Neural progenitor cell (in vitro differentiated cells): ENCODE results near the gene SMURF1. TPM values are rescaled to one million over a fixed set of nuclear protein-coding genes. Genes with fewer than 3 reads are reported as not detected.

Source experiments
- DNase-seq: peaks from one replicate; pipeline ENCODE4 v3.0.0-alpha.2; 2016; ENCODE audit warnings: low spot score
- H2AFZ ChIP-seq: fragments of 200-600 bp; sonication (generic); replicated peaks from 2 replicates; pipeline ENCODE4 v1.6.1; 2016; ENCODE audit warnings: antibody characterized with exemption
- H3F3A ChIP-seq: fragments of 200-600 bp; sonication (generic); 2 replicates; pipeline ENCODE4 v1.6.1; 2016; ENCODE audit warnings: antibody characterized with exemption, low read depth
- H3K27ac ChIP-seq: fragments of 200-600 bp; sonication (generic); 2 replicates; pipeline ENCODE4 v1.5.1; 2016; ENCODE audit warnings: mild to moderate bottlenecking
- H3K27me3 ChIP-seq: fragments of 200-600 bp; sonication (generic); 2 replicates; pipeline ENCODE4 v1.6.1; 2016; ENCODE audit warnings: mild to moderate bottlenecking, moderate library complexity
- H3K36me3 ChIP-seq: fragments of 200-600 bp; sonication (generic); 2 replicates; pipeline ENCODE4 v1.5.1; 2016
- H3K4me1 ChIP-seq: fragments of 200-600 bp; sonication (generic); 2 replicates; pipeline ENCODE4 v1.6.1; 2016; ENCODE audit warnings: mixed run types
- H3K4me2 ChIP-seq: fragments of 200-600 bp; sonication (generic); 2 replicates; pipeline ENCODE4 v1.6.1; 2016
- H3K4me3 ChIP-seq: fragments of 200-600 bp; sonication (generic); 2 replicates; pipeline ENCODE4 v1.5.1; 2016
- H3K79me2 ChIP-seq: fragments of 200-600 bp; sonication (generic); 2 replicates; pipeline ENCODE4 v1.6.1; 2016; ENCODE audit warnings: low read depth
- H3K9ac ChIP-seq: fragments of 200-600 bp; sonication (generic); 2 replicates; pipeline ENCODE4 v1.6.1; 2016
- H3K9me3 ChIP-seq: fragments of 200-600 bp; sonication (generic); 2 replicates; pipeline ENCODE4 v1.5.1; 2016; ENCODE audit warnings: low read depth
- H4K20me1 ChIP-seq: fragments of 200-600 bp; sonication (generic); 2 replicates; pipeline ENCODE4 v1.6.1; 2016; ENCODE audit warnings: low read depth
- H3K27ac Mint-ChIP-seq: 3 replicates; pipeline ENCODE4 v1.8.0; 2021; ENCODE audit warnings: mixed read lengths
- H3K27me3 Mint-ChIP-seq: 2 replicates; pipeline ENCODE4 v1.8.0; 2022; ENCODE audit warnings: low read depth, mild to moderate bottlenecking, inconsistent platforms, moderate library complexity, mixed read lengths; ENCODE audit not compliant: insufficient read depth
- H3K36me3 Mint-ChIP-seq: 3 replicates; pipeline ENCODE4 v1.8.0; 2021; ENCODE audit warnings: mixed read lengths
- H3K4me1 Mint-ChIP-seq: 3 replicates; pipeline ENCODE4 v1.8.0; 2021; ENCODE audit warnings: mixed read lengths
- H3K4me3 Mint-ChIP-seq: 3 replicates; pipeline ENCODE4 v1.8.0; 2021; ENCODE audit warnings: mild to moderate bottlenecking, moderate library complexity, mixed read lengths
- H3K9me3 Mint-ChIP-seq: 3 replicates; pipeline ENCODE4 v1.8.0; 2020; ENCODE audit warnings: mixed read lengths
- CTCF ChIP-seq: fragments of 200-600 bp; sonication (generic); IDR thresholded peaks from 2 replicates; pipeline ENCODE4 v1.5.1; 2017; ENCODE audit warnings: antibody characterized with exemption, mild to moderate bottlenecking
- EZH2 ChIP-seq: fragments of 200-600 bp; sonication (generic); IDR thresholded peaks from 2 replicates; pipeline ENCODE4 v1.6.1; 2017; ENCODE audit warnings: antibody characterized with exemption, mild to moderate bottlenecking, moderate library complexity
- EZH2phosphoT487 ChIP-seq: fragments of 200-600 bp; sonication (generic); IDR thresholded peaks from 2 replicates; pipeline ENCODE4 v1.6.1; 2017; ENCODE audit warnings: antibody characterized with exemption
- total RNA-seq: library from RNA; depleted of rRNA; stranded (reverse); fragments of >200 nt; gene quantifications from 2 replicates; pipeline ENCODE4 v1.2.3, GENCODE V29; 2015; ENCODE audit warnings: low replicate concordance

SMURF1 gene
- total RNA-seq, 1 donor from 2014 or later = 31.0 TPM

DNA sequence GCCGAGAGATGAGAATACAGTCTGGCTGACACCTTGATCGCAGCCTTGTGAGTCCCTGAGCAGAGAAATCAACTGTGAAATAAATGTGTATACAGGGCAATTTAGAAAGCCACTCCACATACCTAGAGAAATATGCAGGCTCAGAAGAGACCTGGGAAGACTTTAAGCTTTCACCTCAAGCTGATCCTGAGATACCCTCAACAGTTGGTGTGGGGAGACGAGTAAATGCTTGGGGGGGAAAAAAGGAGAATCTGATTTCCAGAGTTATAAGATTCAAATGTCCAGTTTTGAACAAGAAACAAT lies 123.5 kb downstream of the SMURF1 start:
- H3K36me3 Mint-ChIP-seq = peaks cover 45% of the 10 kb centered on the region
- DNase-seq = no peak
- no peaks in the 10 kb centered on the region for H3K4me1 Mint-ChIP-seq
- H3K27ac Mint-ChIP-seq = no peak overlapping the region
- no peak overlapping the region for H3K4me3 ChIP-seq
- no peak overlapping the region for H3K9ac ChIP-seq
- H3F3A ChIP-seq = peaks cover 5% of the 10 kb centered on the region
- H3K9me3 ChIP-seq = no peaks in the 10 kb centered on the region
- no peaks in the 10 kb centered on the region for H3K27me3 Mint-ChIP-seq
- no peaks in the 10 kb centered on the region for H3K4me1 ChIP-seq
- no peak overlapping the region for H3K27ac ChIP-seq
- peaks cover 7% of the 10 kb centered on the region for H3K36me3 ChIP-seq
- no peak overlapping the region for H2AFZ ChIP-seq
- H4K20me1 ChIP-seq = no peaks in the 10 kb centered on the region
- no peaks in the 10 kb centered on the region for H3K27me3 ChIP-seq
- no peaks in the 10 kb centered on the region for H3K9me3 Mint-ChIP-seq
- H3K4me2 ChIP-seq = no peak overlapping the region
- peaks cover 8% of the 10 kb centered on the region for H3K79me2 ChIP-seq
- no peak for TF ChIP-seq EZH2phosphoT487
- no peak for TF ChIP-seq EZH2
- TF ChIP-seq CTCF = no peak
- H3K4me3 Mint-ChIP-seq = no peak overlapping the region

DNA sequence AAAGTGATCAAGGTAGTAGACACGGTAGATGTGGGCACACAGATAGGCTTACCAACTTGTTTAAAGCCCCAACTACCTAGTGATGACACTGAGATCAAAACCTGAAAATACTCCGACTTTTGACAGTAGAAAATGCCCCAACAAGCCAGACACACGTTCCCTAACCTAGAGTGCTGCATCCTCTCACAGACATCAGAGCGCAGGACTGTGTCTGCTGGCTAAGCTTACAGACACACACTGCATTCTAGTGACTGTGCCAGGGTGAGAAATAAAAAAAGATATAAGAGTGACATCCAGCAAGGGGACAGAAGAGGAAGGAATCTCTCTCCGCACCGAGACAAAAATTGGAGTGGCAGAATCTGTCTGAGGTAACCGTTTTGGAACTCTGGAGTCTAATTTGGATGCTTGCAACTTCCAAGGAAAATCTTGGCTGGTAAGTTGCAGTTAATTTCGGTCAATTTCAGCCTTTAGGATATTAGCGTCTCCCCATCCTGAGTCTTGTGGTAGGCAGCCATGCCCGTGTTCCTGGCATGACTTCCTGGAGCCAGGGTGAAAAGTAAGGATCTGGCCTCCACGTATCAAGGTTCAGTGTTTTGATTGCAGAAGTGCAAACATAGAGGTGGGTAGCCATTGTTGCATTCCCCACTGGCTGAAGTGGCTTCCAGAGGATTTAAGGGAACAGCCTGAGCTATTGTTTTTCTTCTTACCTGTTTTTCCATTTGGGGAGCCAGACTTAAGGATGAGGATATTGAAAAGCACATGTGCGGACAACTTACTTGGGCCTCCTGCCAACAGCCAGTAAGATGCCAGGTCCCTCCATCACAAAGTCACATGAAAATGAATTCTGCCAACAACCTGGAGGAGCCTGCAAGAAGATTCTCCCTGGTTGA lies 124.1 kb downstream of the SMURF1 start:
- Mint-ChIP-seq H3K27me3 (no peaks in the 10 kb centered on the region), H3K36me3 (peaks cover 48% of the 10 kb centered on the region), H3K9me3 (no peaks in the 10 kb centered on the region), H3K4me3 (no peak overlapping the region), H3K27ac (no peak overlapping the region), H3K4me1 (no peaks in the 10 kb centered on the region)
- no peak overlapping the region for H2AFZ ChIP-seq
- no peak overlapping the region for H3K27ac ChIP-seq
- H4K20me1 ChIP-seq = no peaks in the 10 kb centered on the region
- TF ChIP-seq CTCF = no peak
- no peak for TF ChIP-seq EZH2
- TF ChIP-seq EZH2phosphoT487 = no peak
- peaks cover 5% of the 10 kb centered on the region for H3F3A ChIP-seq
- no peak for DNase-seq
- peaks cover 7% of the 10 kb centered on the region for H3K36me3 ChIP-seq
- H3K4me3 ChIP-seq = no peak overlapping the region
- H3K27me3 ChIP-seq = no peaks in the 10 kb centered on the region
- H3K9me3 ChIP-seq = no peaks in the 10 kb centered on the region
- no peaks in the 10 kb centered on the region for H3K4me1 ChIP-seq
- H3K79me2 ChIP-seq = peaks cover 8% of the 10 kb centered on the region
- no peak overlapping the region for H3K9ac ChIP-seq
- no peak overlapping the region for H3K4me2 ChIP-seq

GRCh38 chr7:99016196-99016595 lies 127.7 kb downstream of the SMURF1 start:
- H3K4me1 ChIP-seq = no peaks in the 10 kb centered on the region
- H3K9me3 ChIP-seq = no peaks in the 10 kb centered on the region
- H3K36me3 ChIP-seq = peaks cover 7% of the 10 kb centered on the region
- no peak overlapping the region for H3K27ac Mint-ChIP-seq
- H3K4me2 ChIP-seq = no peak overlapping the region
- no peaks in the 10 kb centered on the region for H4K20me1 ChIP-seq
- H3K4me1 Mint-ChIP-seq = no peaks in the 10 kb centered on the region
- no peak overlapping the region for H3K9ac ChIP-seq
- peaks cover 54% of the 10 kb centered on the region for H3K36me3 Mint-ChIP-seq
- H3K4me3 ChIP-seq = no peak overlapping the region
- no peaks in the 10 kb centered on the region for H3K27me3 ChIP-seq
- no peak for DNase-seq
- no peak overlapping the region for H3K27ac ChIP-seq
- no peak for TF ChIP-seq EZH2phosphoT487
- no peak for TF ChIP-seq CTCF
- no peaks in the 10 kb centered on the region for H3K27me3 Mint-ChIP-seq
- peaks cover 8% of the 10 kb centered on the region for H3K79me2 ChIP-seq
- H3F3A ChIP-seq = peaks cover 5% of the 10 kb centered on the region
- H3K9me3 Mint-ChIP-seq = no peaks in the 10 kb centered on the region
- no peak overlapping the region for H3K4me3 Mint-ChIP-seq
- no peak overlapping the region for H2AFZ ChIP-seq
